Measurements from ENCODE around the gene PTBP3. TPM values are rescaled to one million over a fixed set of nuclear protein-coding genes. Genes with fewer than 3 reads are reported as not detected.
A peak's percentile ranks its signal among the peaks of the same experiment; 100 is the strongest.
"Not testable (repeated sequence)": the region's sequence is repeated elsewhere in the genome, so short reads cannot be mapped to it uniquely, and the experiment has no call there.

The PTBP3 gene
- total RNA-seq, 4 donors from 2014 or later = 9.9 to 54.7 (median 18.7) TPM

- TF ChIP-seq CTCF (IDR thresholded peaks at IDR 0.05 in 4 of 5, conservative IDR thresholded peaks at IDR 0.05 in 1 of 5) (no peak), POLR2A (IDR thresholded peaks at IDR 0.05) (no peak)
- H3K27me3 ChIP-seq = no peaks in the 10 kb centered on the region
- no peak for DNase-seq
- no peaks in the 10 kb centered on the region for H3K9me3 ChIP-seq
- intact Hi-C loops (cut with DNase I; ENCODE audit: low total_unique reads) (no loop called here), in situ Hi-C loops (cut with MboI; ENCODE audit: low sequenced_read_pairs in 4 of 4) (no loop called here)
- H3K36me3 ChIP-seq = no peaks in the 10 kb centered on the region
- no peak for ATAC-seq
- no peak overlapping the region for H3K4me3 ChIP-seq
- no peaks in the 10 kb centered on the region for H3K4me1 ChIP-seq
- H3K27ac ChIP-seq = peak overlapping the region in 1 of 4 donors; percentile 57
These were observed 139.7 kb downstream of the PTBP3 start for GRCh38 chr9:112193572-112194288.

- in situ Hi-C loops (cut with MboI; ENCODE audit: low sequenced_read_pairs in 4 of 4); DNase-seq; H3K4me3 ChIP-seq; intact Hi-C loops (cut with DNase I; ENCODE audit: low total_unique reads); H3K9me3 ChIP-seq; H3K36me3 ChIP-seq; H3K27ac ChIP-seq; H3K27me3 ChIP-seq; H3K4me1 ChIP-seq; ATAC-seq: not testable (repeated sequence)
These were observed 143.1 kb downstream of the PTBP3 start for GRCh38 chr9:112190320-112190719.

- Histone ChIP-seq H3K27me3 (no peaks in the 10 kb centered on the region), H3K36me3 (no peaks in the 10 kb centered on the region), H3K4me1 (no peaks in the 10 kb centered on the region), H3K4me3 (no peak overlapping the region), H3K27ac (no peak overlapping the region), H3K9me3 (no peaks in the 10 kb centered on the region)
- TF ChIP-seq POLR2A (IDR thresholded peaks at IDR 0.05) (no peak), CTCF (IDR thresholded peaks at IDR 0.05 in 4 of 5, conservative IDR thresholded peaks at IDR 0.05 in 1 of 5) (no peak)
- intact Hi-C loops (cut with DNase I; ENCODE audit: low total_unique reads) = no loop called here
- ATAC-seq (no peak), DNase-seq (no peak)
- in situ Hi-C loops (cut with MboI; ENCODE audit: low sequenced_read_pairs in 4 of 4) = no loop called here
These were observed 144.5 kb downstream of the PTBP3 start for GRCh38 chr9:112188884-112189283.

GRCh38 chr9:112187404-112187803 lies 146.0 kb downstream of the PTBP3 start:
- Histone ChIP-seq H3K27ac (no peak overlapping the region), H3K4me3 (no peak overlapping the region), H3K27me3 (no peaks in the 10 kb centered on the region), H3K4me1 (no peaks in the 10 kb centered on the region), H3K36me3 (no peaks in the 10 kb centered on the region), H3K9me3 (no peaks in the 10 kb centered on the region)
- ATAC-seq = no peak
- DNase-seq = no peak
- no peak for TF ChIP-seq POLR2A (IDR thresholded peaks at IDR 0.05)
- TF ChIP-seq CTCF (IDR thresholded peaks at IDR 0.05 in 4 of 5, conservative IDR thresholded peaks at IDR 0.05 in 1 of 5) = no peak
- in situ Hi-C loops (cut with MboI; ENCODE audit: low sequenced_read_pairs in 4 of 4) = no loop called here
- intact Hi-C loops (cut with DNase I; ENCODE audit: low total_unique reads) = no loop called here

- ATAC-seq = no peak
- no peak for TF ChIP-seq CTCF (IDR thresholded peaks at IDR 0.05 in 4 of 5, conservative IDR thresholded peaks at IDR 0.05 in 1 of 5)
- TF ChIP-seq POLR2A (IDR thresholded peaks at IDR 0.05) = no peak
These were observed 146.7 kb downstream of the PTBP3 start for GRCh38 chr9:112186695-112187094.

More at GRCh38 chr9:112186695-112187094, 146.7 kb downstream of the PTBP3 start:
- DNase-seq = no peak
- Histone ChIP-seq H3K36me3 (no peaks in the 10 kb centered on the region), H3K27me3 (no peaks in the 10 kb centered on the region), H3K4me3 (no peak overlapping the region), H3K4me1 (no peaks in the 10 kb centered on the region), H3K9me3 (no peaks in the 10 kb centered on the region), H3K27ac (no peak overlapping the region)
- intact Hi-C loops (cut with DNase I; ENCODE audit: low total_unique reads) (no loop called here), in situ Hi-C loops (cut with MboI; ENCODE audit: low sequenced_read_pairs in 4 of 4) (no loop called here)

Measured in gastrocnemius medialis (tissue), 4 donors.